CD4-positive, alpha-beta T cell treated with Interleukin-15 for 4 hours (primary cell): Measurements from ENCODE around the gene RASA3.

ENCODE experiments used
- DNase-seq: peaks from one replicate; pipeline ENCODE4 v3.0.0-alpha.2; 2020; ENCODE audit warnings: low spot score

Gene RASA3

DNA sequence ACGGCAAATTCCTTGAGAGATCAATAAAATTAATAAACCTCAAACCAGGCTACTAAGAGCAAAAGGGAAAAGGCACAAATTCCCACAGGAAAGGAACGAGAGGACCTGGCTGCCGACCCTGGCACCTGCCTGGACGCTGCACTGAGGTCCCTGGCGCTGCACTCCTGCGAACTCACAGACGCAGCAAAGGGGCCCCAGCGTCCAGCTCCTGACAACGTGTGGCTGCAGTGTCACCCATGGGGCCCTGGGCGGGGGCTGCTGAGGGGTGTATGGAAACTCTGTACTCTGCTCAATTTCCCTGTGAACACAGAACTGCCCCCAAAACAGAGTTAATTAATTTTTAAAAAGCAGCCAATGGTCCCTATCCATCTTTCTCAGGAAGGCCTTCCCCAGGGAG, 97.2 kb downstream of the RASA3 start:
- no peak for DNase-seq

- no peak for DNase-seq
These were observed 97.9 kb downstream of the RASA3 start for GRCh38 chr13:114034481-114034891.

DNA sequence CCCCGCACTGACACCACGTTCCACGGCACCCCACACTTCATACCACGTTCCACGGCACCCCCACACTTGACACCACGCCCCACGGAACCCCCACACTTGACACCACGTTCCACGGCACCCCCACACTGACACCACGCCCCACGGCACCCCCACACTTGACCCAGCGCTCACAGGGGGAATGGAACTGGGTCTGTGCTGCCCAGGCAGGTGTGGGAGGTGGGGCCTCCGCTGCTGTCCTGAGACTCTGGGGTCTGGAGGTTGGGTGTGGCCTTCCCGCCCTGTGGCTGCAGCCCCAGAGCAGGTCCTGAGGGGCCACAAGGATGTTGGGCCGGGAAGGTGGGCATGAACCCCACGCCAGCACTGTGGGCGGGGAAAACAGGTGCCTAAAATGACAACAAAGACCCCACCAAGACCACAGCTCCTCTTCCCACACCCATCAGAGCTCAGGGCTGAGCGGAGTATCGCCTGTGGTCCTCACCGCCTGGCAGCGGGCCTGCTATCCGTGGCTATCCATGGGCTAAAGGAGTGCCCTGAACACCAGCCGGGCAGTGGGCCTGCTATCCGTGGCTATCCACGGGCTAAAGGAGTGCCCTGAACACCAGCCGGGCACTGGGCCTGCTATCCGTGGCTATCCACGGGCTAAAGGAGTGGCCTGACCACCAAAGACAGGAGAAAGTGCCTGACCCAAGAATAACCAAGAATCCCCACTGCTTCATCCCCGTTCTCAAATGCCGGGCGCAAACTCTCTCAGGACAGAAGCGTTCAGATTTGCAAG, 98.7 kb downstream of the RASA3 start:
- DNase-seq: no peak

GRCh38 chr13:114032126-114032799, 100.2 kb downstream of the RASA3 start:
- no peak for DNase-seq

DNA sequence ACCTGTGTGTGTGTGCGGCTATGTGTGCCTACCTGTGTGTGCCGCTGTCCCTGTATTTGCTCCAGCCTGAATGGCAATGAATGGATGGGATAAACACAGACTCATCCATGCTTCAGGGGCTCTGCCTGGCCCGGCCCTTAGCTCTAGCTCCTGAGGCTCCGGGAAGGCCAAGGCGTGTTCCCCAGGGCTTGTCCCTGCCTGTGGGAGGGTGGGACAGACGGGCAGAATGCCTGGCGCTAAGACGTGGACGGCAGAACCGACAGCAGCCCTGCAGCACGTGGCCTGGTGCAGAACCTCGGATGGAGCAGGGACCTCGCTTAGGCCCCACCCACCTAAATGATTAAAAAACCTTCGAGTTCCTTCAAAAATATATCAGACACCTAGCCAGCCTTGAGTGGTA, 100.8 kb downstream of the RASA3 start:
- DNase-seq: no peak

- no peak for DNase-seq
These were observed 101.5 kb downstream of the RASA3 start for GRCh38 chr13:114030666-114031610.

DNA sequence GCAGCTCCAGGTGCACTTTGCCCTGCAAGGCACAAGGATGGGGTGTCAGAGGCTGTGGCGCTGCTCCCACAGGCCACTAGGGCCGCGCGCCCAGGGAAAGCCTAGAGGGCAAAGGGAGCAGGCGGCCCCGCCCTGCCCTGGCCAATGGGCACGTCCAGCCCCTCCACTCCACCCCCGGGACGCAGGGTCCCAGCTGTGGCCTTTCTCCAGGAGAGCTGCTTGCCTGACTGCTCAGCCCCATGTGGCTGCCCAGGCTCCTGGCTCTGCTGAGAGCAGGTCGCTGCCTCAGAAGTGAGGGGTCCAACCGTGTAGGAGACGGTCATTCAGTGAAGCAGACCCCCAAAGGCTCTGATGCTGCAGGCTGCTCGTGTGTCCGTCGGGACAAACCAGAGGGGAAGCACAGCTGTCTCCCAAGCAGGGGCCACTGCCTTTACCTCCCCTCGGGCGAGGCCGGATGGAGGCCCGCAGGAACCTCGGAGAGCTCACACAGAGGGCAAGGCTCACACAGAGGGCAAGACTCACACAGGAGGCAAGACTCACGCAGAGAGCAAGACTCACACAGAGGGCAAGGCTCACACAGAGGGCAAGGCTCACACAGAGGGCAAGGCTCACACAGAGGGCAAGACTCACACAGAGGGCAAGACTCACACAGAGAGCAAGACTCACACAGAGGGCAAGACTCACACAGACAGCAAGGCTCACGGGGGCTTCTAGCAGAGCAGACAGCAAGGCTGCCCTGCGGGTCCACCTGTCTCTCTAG, 102.4 kb downstream of the RASA3 start:
- DNase-seq: no peak

- DNase-seq: no peak
These were observed 104.6 kb downstream of the RASA3 start for GRCh38 chr13:114027826-114028225.

GRCh38 chr13:114027046-114027715, 105.2 kb downstream of the RASA3 start:
- DNase-seq: no peak

DNA sequence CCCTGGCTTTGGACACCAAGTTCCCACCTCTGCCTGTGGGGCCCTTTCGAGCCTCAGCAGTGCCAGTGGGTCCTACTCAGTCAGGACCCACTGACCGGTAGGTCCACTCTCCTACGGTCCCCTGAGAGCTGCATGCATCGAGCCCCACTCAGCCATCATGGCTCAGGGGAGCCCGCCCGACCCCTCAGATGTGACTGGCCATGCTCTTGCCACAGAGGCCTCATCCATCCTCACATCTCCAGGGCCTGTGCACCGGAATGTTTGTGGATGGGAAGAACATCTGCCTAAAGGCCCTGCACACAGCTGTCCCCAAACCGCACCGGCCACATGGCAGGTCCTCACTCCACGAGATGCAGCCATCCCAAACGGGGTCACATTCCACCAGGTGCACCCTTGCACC, 105.9 kb downstream of the RASA3 start:
- no peak for DNase-seq

- no peak for DNase-seq
These were observed 106.5 kb downstream of the RASA3 start for GRCh38 chr13:114025714-114026431.

GRCh38 chr13:114025405-114025713, 107.1 kb downstream of the RASA3 start:
- no peak for DNase-seq

DNA sequence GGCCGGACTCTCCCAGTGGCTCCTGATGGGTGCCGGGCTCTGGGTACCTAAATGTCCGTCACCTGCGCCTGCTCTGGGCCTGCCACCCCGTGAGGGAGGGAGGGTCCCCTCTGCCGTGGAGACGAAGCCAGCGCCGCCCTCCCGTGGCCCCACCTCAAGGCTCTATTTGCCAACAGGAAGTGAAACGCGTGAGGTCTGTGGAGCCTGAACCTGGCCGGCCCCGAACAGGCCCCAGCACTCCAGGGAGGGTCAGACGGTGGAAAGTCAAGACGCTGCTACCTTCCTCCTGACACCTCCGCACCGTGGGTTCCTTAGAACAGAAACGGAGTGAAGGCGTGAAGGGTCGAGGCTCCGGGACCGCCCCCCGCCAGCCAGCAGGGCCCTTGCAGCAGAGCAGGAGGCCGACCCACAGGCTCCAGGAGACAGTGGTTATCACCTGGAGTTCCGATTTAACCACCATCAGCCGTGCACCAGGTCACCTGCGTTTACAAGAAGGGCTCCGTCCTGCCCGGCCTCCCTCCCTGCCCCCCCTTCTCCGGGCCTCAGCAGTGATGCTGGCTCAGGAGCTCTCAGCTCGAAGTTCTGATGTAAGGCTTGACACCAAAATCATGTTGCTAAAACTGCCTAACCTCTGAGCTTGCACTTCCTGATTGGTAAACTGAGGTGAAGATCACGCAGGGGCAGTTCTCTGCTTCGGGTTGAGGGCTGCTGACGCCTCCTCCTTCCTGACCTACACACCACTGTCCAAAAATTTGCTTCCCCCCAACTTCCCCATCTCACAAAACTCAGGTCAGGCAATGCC, 107.6 kb downstream of the RASA3 start:
- DNase-seq: no peak

DNA sequence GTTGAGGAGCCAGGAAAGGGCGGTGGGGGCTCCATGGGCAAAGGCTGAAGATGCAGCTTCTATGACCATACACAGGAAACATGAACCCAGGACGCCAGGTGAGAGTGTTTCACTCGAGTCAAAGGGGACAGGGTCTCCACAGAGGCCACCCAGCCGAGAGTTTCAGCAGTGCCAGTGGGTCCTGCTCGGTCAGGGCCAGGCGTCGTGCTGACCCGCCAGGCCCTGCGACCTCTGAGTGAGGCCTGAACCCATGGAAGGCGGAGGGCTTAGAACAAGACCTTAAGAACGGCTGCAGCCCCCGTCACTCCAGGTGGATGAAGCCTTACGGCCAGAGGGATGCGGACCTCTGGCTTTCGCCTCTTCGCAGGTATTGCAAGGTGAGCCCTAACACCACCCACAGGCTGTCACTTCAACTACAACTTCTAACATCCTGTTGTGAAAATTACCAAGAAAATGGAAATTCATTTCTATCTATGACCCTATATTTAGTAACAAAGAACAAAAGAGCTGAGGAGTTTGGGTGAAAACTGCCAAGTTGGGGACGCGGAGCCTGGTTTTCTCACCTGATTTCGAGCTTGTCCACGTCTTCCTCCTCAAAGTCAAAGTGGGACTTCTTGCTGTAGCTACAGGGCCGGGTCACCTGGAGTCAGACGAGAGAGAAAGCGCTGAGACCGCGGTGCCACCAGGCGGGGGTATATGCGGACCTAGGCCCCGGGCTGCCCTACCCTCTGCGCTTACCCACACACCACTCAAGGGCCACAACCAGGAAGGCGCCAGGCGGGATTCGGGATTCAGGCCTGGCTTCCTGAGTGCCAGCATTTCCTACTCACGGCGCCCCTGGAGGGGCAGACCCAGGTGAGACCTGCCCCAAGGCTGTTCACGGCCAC, 108.5 kb downstream of the RASA3 start:
- DNase-seq: no peak

GRCh38 chr13:114022876-114023275, 109.5 kb downstream of the RASA3 start:
- no peak for DNase-seq

GRCh38 chr13:114022309-114022669, 110.1 kb downstream of the RASA3 start:
- no peak for DNase-seq

- DNase-seq: no peak
These were observed 110.7 kb downstream of the RASA3 start for GRCh38 chr13:114021464-114022308.
